DOHH2 (cell line): ENCODE results near the gene COL12A1.

Source experiments
- CTCF ChIP-seq: fragments of 200-600 bp; sonication (generic); IDR thresholded peaks from one replicate; pipeline ENCODE4 v1.5.1; 2014; ENCODE audit warnings: antibody characterized with exemption, mild to moderate bottlenecking, low read depth, low read length; ENCODE audit not compliant: poor library complexity, severe bottlenecking
- EZH2phosphoT487 ChIP-seq: fragments of 200-600 bp; sonication (generic); IDR thresholded peaks from 2 replicates; pipeline ENCODE4 v1.6.1; 2017; ENCODE audit warnings: borderline replicate concordance, mild to moderate bottlenecking, antibody characterized with exemption, low read length, moderate library complexity, mixed read lengths

- TF ChIP-seq CTCF (no peak), EZH2phosphoT487 (no peak)
These were observed 40.5 kb upstream of the COL12A1 start for GRCh38 chr6:75246386-75246785.
